T1000 (cell line): ENCODE measurements around the gene ALG2.

Source experiments
- DNase-seq: peaks from one replicate; lab custom pipeline; 2025; ENCODE audit warnings: mixed read lengths; lab: John Stamatoyannopoulos, UW

ALG2 gene

DNA sequence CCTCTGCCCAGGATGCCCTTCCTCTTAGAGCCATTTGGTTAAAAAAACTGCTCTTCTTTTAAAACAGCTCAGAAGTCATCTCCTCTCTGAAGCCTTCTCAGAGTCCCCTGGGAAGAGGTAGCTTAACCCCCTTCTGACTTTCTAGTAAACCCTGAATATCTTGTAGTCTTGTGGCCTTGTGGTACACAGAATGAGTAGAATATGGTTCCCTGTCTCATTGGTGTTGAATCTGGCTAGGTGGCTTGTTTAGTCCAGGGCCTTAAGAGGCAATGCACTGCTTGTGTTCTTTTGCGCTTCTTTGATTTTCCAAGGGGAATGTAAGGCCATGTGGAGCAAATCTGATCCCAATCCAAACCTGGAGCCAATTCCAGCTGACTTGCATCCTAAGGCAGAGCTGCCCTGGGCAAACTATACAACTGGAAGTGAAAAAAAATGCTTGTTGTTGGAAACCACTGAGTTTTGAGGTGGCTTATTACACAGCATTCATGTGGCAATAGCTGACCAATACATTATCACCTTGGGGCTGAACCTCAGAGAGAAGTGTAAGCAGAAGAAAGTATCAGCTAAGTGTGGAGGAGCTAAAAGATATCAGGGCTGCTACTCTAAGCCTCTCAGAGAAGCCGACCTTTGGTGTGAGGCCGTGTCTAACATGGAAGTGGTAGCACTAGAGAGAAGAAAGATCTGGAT lies 31.0 kb downstream of the ALG2 start:
- no peak for DNase-seq

DNA sequence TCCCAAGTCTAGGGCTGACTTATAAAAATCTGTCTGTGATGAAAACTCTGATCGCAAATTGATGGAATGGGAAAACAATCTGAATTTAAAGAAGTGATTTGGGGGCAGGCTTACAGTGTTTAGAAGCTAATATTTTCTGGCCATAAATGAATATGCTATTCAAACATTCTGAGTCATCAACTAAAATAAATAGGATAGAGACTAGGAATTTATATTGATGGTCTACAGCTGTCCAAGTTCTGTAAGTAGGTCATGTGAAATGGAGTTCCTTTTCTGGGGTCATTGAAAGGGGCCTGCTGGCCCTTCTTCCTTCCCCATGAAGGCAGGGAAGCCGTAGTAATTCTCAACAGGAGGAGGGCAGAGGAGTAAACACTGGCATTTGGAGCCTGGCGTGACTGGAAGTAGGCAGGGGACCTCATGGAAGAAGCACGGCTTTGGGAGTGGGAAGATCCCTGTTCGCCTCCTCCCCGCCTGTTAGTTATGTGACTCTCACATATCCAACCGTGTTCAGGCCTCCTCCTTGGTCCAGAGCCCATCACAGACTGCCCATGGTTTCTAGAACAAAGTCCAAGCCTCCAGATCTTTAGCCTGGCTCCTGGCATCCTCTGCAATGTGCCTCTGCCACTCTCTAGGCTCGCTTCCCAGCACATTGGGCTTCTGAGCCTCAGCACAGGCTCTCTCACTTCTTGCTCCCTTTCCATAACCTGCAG lies 31.7 kb downstream of the ALG2 start:
- DNase-seq, result no peak

- no peak for DNase-seq
Measured at GRCh38 chr9:99189186-99189585, 32.6 kb downstream of the ALG2 start.

DNA sequence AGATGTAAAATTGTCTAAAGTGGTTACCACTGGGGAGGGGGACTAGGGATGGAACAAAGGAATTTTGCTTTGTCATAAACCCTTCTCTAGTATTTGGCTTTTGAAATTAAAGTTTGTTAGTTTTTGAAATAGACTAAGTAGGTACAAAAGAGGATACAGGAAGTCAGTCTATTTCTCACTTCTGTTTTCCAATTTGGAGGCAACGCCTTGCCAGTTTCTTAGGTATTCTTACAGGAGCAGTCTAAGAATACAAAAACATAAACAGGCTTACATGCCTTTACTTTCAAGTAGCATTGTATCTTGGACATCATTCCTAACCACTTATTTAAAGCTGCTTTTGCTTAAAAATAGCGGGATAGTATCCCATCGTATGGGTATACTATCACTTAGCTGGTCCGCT lies 34.4 kb downstream of the ALG2 start:
- DNase-seq, result no peak

- DNase-seq, result no peak
Measured at GRCh38 chr9:99185934-99186333, 35.8 kb downstream of the ALG2 start.

- DNase-seq, result no peak
Measured at GRCh38 chr9:99185348-99185632, 36.5 kb downstream of the ALG2 start.

DNA sequence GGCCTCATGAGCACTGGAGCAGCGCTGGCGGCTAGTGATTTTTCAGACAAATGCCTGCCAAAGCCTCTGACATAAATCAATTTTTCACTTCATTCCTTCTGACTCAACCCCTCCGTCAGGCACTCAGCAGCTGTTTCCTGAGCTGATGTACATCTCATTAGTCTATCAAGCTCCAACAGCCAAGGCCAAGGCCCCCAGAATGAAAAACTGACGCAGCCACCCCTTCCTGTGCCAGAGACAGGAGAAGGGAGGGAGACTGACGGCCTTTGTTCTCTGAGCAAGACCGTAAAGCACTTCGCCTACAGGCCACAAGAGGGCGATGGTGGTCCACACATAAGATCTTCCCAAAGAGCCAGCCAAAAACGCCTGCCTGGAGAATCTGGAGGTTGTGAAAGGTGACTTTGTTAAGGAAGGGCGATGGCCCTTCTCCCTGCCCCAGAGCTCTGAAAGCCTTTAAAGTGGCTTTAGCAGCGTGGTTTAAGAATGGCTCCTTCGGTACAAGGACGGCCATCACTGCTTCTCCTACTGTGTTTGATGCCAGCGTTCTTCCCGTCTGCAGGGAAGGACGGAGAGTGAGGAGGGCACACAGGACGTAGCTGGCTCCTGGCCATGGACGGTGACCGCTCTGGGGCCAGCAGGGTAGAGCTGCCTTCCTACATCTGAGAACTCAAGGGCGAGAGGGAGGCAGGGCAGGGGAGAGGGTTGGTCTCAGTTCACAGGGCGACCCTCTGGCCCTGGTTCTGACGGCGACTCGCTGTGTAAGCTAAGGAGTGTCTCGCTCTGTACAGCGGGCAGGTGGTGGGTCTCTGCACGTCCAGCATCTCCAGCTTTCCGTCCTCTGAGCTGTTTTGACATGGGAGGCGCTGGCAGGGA lies 37.0 kb downstream of the ALG2 start:
- DNase-seq, result peak; percentile 73

DNA sequence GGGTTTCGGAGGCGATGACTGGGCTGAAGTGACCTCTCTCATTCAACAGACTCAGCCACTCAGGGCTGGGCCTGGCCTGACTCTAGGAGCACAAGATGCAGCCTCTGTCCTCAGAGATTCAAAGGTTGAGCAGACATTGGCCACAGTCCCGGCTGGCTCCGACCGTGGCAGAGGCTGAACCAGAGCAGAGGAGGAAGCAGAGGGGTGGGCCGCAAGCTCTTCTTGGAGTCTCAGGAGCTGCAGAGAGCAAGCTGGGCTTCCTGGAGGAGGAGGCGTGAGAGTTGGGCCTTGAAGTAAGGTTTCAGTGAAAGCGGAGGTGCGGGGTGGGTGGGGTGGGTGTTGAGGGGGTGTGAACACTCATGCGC lies 37.6 kb downstream of the ALG2 start:
- no peak for DNase-seq

- DNase-seq, result no peak
Measured at GRCh38 chr9:99183616-99184015, 38.1 kb downstream of the ALG2 start.

DNA sequence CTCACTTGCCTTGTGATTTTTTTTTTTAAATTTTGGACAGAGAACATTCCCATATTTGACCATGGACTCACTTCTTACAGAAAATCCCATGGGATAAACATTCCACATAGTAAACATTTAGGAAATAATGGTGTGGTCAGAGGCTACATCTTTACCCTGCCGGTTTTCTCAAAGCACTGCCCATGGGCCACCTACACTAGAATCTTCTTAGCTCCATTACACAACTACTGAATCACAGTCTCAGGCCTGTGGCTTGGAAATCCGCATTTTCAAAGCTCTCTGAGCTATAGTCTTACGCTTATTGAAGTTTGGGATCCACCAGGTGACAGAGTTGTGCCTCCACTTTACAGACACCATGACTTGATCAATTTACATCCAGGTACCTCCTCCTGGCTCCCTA lies 39.4 kb downstream of the ALG2 start:
- no peak for DNase-seq

- no peak for DNase-seq
Measured at GRCh38 chr9:99181621-99182020, 40.1 kb downstream of the ALG2 start.

- DNase-seq, result no peak
Measured at GRCh38 chr9:99181206-99181605, 40.5 kb downstream of the ALG2 start.

DNA sequence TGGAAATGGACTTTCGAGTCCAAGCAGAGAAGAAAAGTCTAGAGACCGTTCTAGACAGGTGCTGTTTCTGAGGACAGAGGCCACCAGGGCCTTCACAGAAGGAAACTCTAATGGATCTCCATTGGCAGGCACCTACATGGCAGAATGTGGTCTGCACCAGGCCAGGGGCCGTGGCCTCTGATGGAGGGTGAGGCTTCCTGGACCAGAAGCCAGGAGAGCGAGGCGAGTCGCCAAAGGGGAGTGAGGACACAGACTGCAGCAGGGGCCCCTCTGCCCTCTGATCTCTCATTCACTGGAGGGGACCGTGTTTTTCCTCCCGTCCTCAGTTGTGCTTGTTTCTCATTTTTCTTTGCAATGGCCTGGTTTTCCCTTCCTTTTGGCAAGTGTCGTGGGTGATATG lies 41.1 kb downstream of the ALG2 start:
- DNase-seq, result no peak

- no peak for DNase-seq
Measured at GRCh38 chr9:99180199-99180598, 41.5 kb downstream of the ALG2 start.

DNA sequence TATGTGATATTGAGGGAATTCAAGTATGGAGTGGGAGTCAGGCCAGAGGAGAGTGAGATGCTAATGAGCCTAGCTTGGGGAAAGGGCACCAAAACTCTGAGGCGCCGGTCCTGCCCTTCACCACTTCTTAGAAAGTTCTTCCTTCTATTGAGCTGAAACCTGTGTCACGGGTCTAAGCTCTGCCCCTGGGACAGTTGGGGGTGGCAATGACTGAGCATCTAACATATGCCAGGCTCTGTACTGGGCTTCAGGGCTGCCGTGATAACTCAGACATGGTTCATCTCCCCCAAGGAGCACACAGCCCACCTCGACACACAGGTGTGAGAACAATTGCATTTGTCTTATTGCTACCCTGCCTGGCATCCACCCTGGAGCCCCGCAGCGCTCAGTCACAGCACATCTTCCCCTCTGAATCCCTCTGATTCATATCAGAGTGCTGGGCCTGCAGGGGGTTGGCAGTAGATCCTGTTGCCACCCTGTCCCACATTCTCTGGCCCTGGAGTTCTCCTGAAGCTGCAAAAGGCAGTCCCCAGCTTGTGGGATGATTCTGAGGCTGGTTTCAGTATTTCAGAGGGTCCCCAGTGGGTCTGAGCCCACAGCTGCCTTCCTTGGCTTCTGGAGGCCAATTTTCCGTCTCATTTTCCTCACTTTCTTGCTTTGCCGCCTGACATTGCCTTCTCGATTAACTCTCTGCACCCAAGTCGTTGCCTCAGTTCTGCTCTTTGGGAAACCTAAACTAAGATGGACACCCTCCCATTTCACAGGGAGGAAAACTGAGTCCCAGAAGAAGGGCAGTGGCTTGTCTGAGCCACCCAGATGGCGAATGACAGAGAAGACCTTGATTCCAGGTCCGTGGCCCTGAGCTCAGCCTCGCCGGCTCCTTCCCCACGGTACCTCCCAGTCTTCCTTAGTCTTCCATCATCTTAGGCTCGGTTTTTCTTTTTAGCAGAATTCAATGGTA lies 42.5 kb downstream of the ALG2 start:
- no peak for DNase-seq

- no peak for DNase-seq
Measured at GRCh38 chr9:99177576-99178366, 44.0 kb downstream of the ALG2 start.

DNA sequence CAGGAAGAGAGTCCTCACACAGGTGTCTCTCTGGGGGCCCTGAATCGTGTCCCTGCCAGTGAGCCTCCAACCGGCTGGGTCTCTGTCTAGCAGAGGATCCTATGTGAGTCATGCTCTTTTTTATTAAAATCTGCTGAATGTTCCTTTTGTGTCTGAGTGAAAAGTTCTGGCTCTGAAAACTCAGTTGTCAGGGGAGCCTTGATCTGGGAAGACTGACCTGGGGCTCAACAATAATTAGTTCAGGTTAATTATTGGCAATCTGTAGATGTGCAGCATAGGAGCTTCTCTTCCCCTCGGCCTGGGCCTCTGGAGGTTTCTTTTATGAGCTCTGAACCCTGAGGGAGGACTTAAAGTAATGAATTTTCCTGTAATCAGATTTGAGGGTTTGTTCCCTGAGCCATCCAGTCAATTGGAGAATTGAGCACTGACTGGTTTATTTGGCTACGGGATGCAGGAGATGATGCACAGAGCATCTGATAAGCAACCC lies 45.2 kb downstream of the ALG2 start:
- DNase-seq, result no peak

GRCh38 chr9:99173570-99174504 lies 47.9 kb downstream of the ALG2 start:
- no peak for DNase-seq

DNA sequence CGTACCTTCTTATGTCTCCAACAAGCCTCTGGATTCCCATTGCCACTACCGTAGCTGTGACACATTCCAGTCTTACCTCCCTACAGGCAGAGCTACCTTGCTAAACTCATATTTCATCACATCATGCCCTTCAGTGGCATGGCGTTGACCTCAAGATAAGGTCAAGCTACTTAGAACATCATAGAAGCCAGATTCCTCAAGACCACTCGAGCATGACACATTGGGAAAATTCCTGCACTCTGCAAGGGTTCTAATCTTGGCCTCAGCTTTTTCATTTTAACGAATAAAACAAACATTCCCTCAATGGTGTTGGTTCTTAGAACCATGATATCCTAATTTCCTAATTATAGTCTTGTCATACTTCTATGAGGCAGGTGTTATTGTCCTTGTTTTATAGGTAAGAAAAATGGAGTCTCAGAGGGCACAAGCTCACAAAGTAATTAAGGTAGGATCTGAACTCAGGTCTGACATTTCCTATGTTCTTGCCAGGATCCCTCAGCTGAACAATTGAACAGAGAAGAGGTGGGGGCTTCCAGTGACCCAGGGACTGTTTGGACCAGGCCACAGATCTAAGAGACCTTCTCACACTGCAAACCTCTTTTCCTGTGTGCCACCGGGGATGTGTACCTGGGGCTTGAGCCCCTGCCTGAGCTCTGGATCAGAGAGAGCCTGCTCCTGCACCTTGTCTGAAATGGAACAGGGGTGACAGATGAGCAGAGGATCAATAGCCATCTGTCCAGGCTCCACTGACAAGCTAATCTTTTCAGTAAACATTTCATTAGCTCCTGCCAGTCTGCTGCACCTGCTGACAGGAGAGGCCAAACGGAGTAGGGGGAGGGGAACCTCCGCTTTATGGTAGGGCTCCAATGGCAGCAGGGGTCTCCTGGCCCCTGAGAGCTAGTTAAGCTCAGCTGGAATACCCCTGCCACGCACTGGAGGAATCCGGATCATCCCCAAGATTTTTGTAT lies 49.3 kb downstream of the ALG2 start:
- no peak for DNase-seq
